H9 (cell line): ENCODE measurements around the gene CORO2B. TPM values are rescaled to one million over a fixed set of nuclear protein-coding genes. Genes with fewer than 3 reads are reported as not detected.
A peak's percentile ranks its signal among the peaks of the same experiment; 100 is the strongest.

ENCODE experiments used
- DNase-seq: peaks from one replicate; pipeline ENCODE4 v3.0.0-alpha.2; 2017
- H2AFZ ChIP-seq: one replicate; pipeline ENCODE4 v1.6.1; 2013; ENCODE audit warnings: mild to moderate bottlenecking, low read length, control low read depth, moderate library complexity
- H2AK5ac ChIP-seq: 2 replicates; pipeline ENCODE4 v1.6.1; 2013; ENCODE audit warnings: low read length, control low read depth, mixed read lengths; ENCODE audit not compliant: insufficient read length
- H2BK120ac ChIP-seq: one replicate; pipeline ENCODE4 v1.6.1; 2013; ENCODE audit warnings: low read depth, mild to moderate bottlenecking, low read length, control low read depth, inconsistent platforms; ENCODE audit not compliant: poor library complexity, severe bottlenecking
- H2BK12ac ChIP-seq: 2 replicates; pipeline ENCODE4 v1.6.1; 2013; ENCODE audit warnings: low read length, control low read depth, mixed read lengths, low read depth; ENCODE audit not compliant: insufficient read length
- H2BK15ac ChIP-seq: 2 replicates; pipeline ENCODE4 v1.6.1; 2013; ENCODE audit warnings: low read depth, low read length, control low read depth
- H2BK20ac ChIP-seq: one replicate; pipeline ENCODE4 v1.6.1; 2013; ENCODE audit warnings: low read depth, mild to moderate bottlenecking, low read length, control low read depth, inconsistent platforms; ENCODE audit not compliant: poor library complexity, severe bottlenecking
- H2BK5ac ChIP-seq: 2 replicates; pipeline ENCODE4 v1.6.1; 2013; ENCODE audit warnings: low read length, control low read depth, mixed read lengths; ENCODE audit not compliant: insufficient read length
- H3K14ac ChIP-seq: 2 replicates; pipeline ENCODE4 v1.6.1; 2013; ENCODE audit warnings: low read length, control low read depth; ENCODE audit not compliant: insufficient read depth
- H3K18ac ChIP-seq: 2 replicates; pipeline ENCODE4 v1.6.1; 2013; ENCODE audit warnings: low read depth, mild to moderate bottlenecking, mixed read lengths, low read length, control low read depth; ENCODE audit not compliant: insufficient read length
- H3K23ac ChIP-seq: 2 replicates; pipeline ENCODE4 v1.6.1; 2013; ENCODE audit warnings: low read length, control low read depth, mixed read lengths, low read depth; ENCODE audit not compliant: insufficient read length
- H3K23me2 ChIP-seq: 2 replicates; pipeline ENCODE4 v1.6.1; 2013; ENCODE audit warnings: low read depth, mild to moderate bottlenecking, mixed read lengths, low read length, control low read depth; ENCODE audit not compliant: insufficient read length, poor library complexity, severe bottlenecking
- H3K27ac ChIP-seq: 2 replicates; pipeline ENCODE4 v1.5.1; 2013; ENCODE audit warnings: low read length, control low read depth, mixed read lengths, low read depth; ENCODE audit not compliant: insufficient read length
- H3K27me3 ChIP-seq: 2 replicates; pipeline ENCODE4 v1.6.1; 2013; ENCODE audit warnings: low read length, control low read depth, inconsistent platforms; ENCODE audit not compliant: insufficient read depth
- H3K4ac ChIP-seq: 2 replicates; pipeline ENCODE4 v1.6.1; 2013; ENCODE audit warnings: low read depth, mild to moderate bottlenecking, control low read depth, inconsistent platforms, low read length, moderate library complexity
- H3K4me1 ChIP-seq: 2 replicates; pipeline ENCODE4 v1.6.1; 2013; ENCODE audit warnings: low read length, control low read depth, inconsistent platforms; ENCODE audit not compliant: insufficient read depth
- H3K4me2 ChIP-seq: 2 replicates; pipeline ENCODE4 v1.6.1; 2013; ENCODE audit warnings: low read length, control low read depth, mixed read lengths; ENCODE audit not compliant: insufficient read length, insufficient read depth
- H3K56ac ChIP-seq: 2 replicates; pipeline ENCODE4 v1.6.1; 2013; ENCODE audit warnings: low read depth, mild to moderate bottlenecking, mixed read lengths, low read length, control low read depth; ENCODE audit not compliant: insufficient read length
- H3K79me1 ChIP-seq: 2 replicates; pipeline ENCODE4 v1.6.1; 2013; ENCODE audit warnings: low read depth, mild to moderate bottlenecking, moderate library complexity, low read length, control low read depth, inconsistent platforms; ENCODE audit not compliant: insufficient read depth, poor library complexity, severe bottlenecking
- H3K79me2 ChIP-seq: 2 replicates; pipeline ENCODE4 v1.6.1; 2013; ENCODE audit warnings: low read length, control low read depth, inconsistent platforms; ENCODE audit not compliant: insufficient read depth
- H3K9ac ChIP-seq: 2 replicates; pipeline ENCODE4 v1.6.1; 2013; ENCODE audit warnings: low read length, control low read depth, mixed read lengths; ENCODE audit not compliant: insufficient read length; ENCODE audit errors: extremely low read depth
- H3K9me3 ChIP-seq: one replicate; pipeline ENCODE4 v1.6.1; 2013; ENCODE audit warnings: low read depth, low read length, inconsistent platforms; ENCODE audit not compliant: control insufficient read depth
- H3T11ph ChIP-seq: one replicate; pipeline ENCODE4 v1.6.1; 2013; ENCODE audit warnings: mild to moderate bottlenecking, low read length, control low read depth, inconsistent platforms
- H4K20me1 ChIP-seq: one replicate; pipeline ENCODE4 v1.6.1; 2013; ENCODE audit not compliant: control insufficient read depth, insufficient read length, insufficient read depth
- H4K5ac ChIP-seq: 2 replicates; pipeline ENCODE4 v1.6.1; 2013; ENCODE audit warnings: low read depth, mild to moderate bottlenecking, mixed read lengths, low read length, control low read depth; ENCODE audit not compliant: insufficient read length
- H4K8ac ChIP-seq: replicated peaks from 2 replicates; pipeline ENCODE4 v1.6.1; 2013; ENCODE audit warnings: low read length, control low read depth, mixed read lengths, low read depth; ENCODE audit not compliant: insufficient read length
- H4K91ac ChIP-seq: 2 replicates; pipeline ENCODE4 v1.6.1; 2013; ENCODE audit warnings: low read depth, mild to moderate bottlenecking, moderate library complexity, mixed read lengths, low read length, control low read depth; ENCODE audit not compliant: insufficient read length
- H3K27ac Mint-ChIP-seq, 3 experiments: 2 replicates in 2 of 3; 3 replicates in 1 of 3; pipeline ENCODE4 v1.8.0; 2020 to 2021; ENCODE audit warnings: mixed read lengths in 3 of 3, mild to moderate bottlenecking in 1 of 3, moderate library complexity in 1 of 3
- H3K27me3 Mint-ChIP-seq: 2 replicates; pipeline ENCODE4 v1.8.0; 2021; ENCODE audit warnings: low read depth, mild to moderate bottlenecking, moderate library complexity, mixed read lengths
- H3K36me3 Mint-ChIP-seq, 3 experiments: 2 replicates in 2 of 3; 3 replicates in 1 of 3; pipeline ENCODE4 v1.8.0; 2020 to 2021; ENCODE audit warnings: low read depth in 3 of 3, mixed read lengths in 3 of 3; ENCODE audit not compliant: insufficient read depth in 1 of 3
- H3K4me1 Mint-ChIP-seq, 2 experiments: 2 replicates each; pipeline ENCODE4 v1.8.0; 2020; ENCODE audit warnings: mixed read lengths in 2 of 2
- H3K4me3 Mint-ChIP-seq, 2 experiments: 2 replicates in 1 of 2; 3 replicates in 1 of 2; pipeline ENCODE4 v1.8.0; 2020 to 2021; ENCODE audit warnings: mild to moderate bottlenecking in 2 of 2, mixed read lengths in 2 of 2, moderate library complexity in 1 of 2
- H3K9me3 Mint-ChIP-seq, 2 experiments: 2 replicates in 1 of 2; 3 replicates in 1 of 2; pipeline ENCODE4 v1.8.0; 2020; ENCODE audit warnings: mild to moderate bottlenecking in 2 of 2, mixed read lengths in 2 of 2, moderate library complexity in 1 of 2
- CTCF ChIP-seq: fragments of 200-600 bp; sonication (generic); conservative IDR thresholded peaks from 3 replicates; pipeline ENCODE4 v1.8.0; 2021; ENCODE audit warnings: antibody characterized with exemption, mild to moderate bottlenecking
- WGBS: extraction: QIAGEN DNeasy Blood & Tissue Kit; methylation state at CpG from one replicate; pipeline ENCODE4 v1.1.7; 2013; ENCODE audit warnings: missing lambda C conversion rate, low lambda C conversion rate, mixed read lengths; ENCODE audit not compliant: insufficient read length; ENCODE audit errors: extremely low coverage; 5-methylcytosine and 5-hydroxymethylcytosine counted together
- total RNA-seq: library from RNA; stranded (reverse); gene quantifications from 2 replicates; pipeline ENCODE4 v1.2.1, GENCODE V29; 2021

Gene CORO2B
- total RNA-seq, 1 experiment from 2014 or later, result 3.1 TPM

GRCh38 chr15:68713874-68714273 is 135.1 kb downstream of the CORO2B start:
- Histone ChIP-seq H3K27ac (no peak overlapping the region), H3K4me1 (no peaks in the 10 kb centered on the region), H2AK5ac (no peak overlapping the region), H3T11ph (no peak overlapping the region), H4K8ac (no peak overlapping the region), H2BK5ac (no peak overlapping the region), H3K27me3 (no peaks in the 10 kb centered on the region), H2BK120ac (no peak overlapping the region), H3K79me2 (no peaks in the 10 kb centered on the region), H3K9ac (no peak overlapping the region), H4K91ac (no peak overlapping the region), H4K20me1 (no peaks in the 10 kb centered on the region), H3K4me2 (no peak overlapping the region), H3K79me1 (no peaks in the 10 kb centered on the region), H3K9me3 (no peaks in the 10 kb centered on the region), H2BK12ac (no peak overlapping the region), H3K14ac (no peak overlapping the region), H3K18ac (no peak overlapping the region), H4K5ac (no peak overlapping the region), H2AFZ (no peak overlapping the region), H3K23me2 (no peaks in the 10 kb centered on the region), H2BK15ac (no peak overlapping the region), H3K4ac (no peak overlapping the region), H3K23ac (no peak overlapping the region), H2BK20ac (no peak overlapping the region), H3K56ac (no peak overlapping the region)
- peak overlapping the region in 1 of 3 experiments; percentile 44; a peak in 1 of 7 replicates for H3K27ac Mint-ChIP-seq
- no CpG with 5 or more reads among the region's 9 CpGs for WGBS
- no peak for DNase-seq
- H3K36me3 Mint-ChIP-seq, result no peaks in the 10 kb centered on the region; a peak in 1 of 7 replicates
- no peak overlapping the region for H3K4me3 Mint-ChIP-seq
- H3K9me3 Mint-ChIP-seq, result no peaks in the 10 kb centered on the region
- H3K4me1 Mint-ChIP-seq, result no peaks in the 10 kb centered on the region; a peak in 2 of 4 replicates
- peaks cover 2% of the 10 kb centered on the region for H3K27me3 Mint-ChIP-seq
- no peak for TF ChIP-seq CTCF
